Cardiac muscle cell (in vitro differentiated cells and primary cell): ENCODE results near the gene RASAL2. TPM values are rescaled to one million over a fixed set of nuclear protein-coding genes. Genes with fewer than 3 reads are reported as not detected.

Experiments used
- DNase-seq, 2 donors: peaks; one replicate each; pipeline versions ENCODE4 v3.0.0 to v3.0.0-alpha.2; 2010 to 2017; ENCODE audit warnings: low read depth in 1 of 2, low spot score in 1 of 2
- H3K27ac ChIP-seq: fragments of 200-600 bp; sonication (generic); 2 replicates; pipeline ENCODE4 v1.5.1; 2016
- H3K27me3 ChIP-seq: fragments of 200-600 bp; sonication (generic); 2 replicates; pipeline ENCODE4 v1.6.0; 2016; ENCODE audit warnings: control low read depth
- H3K36me3 ChIP-seq: fragments of 200-600 bp; sonication (generic); 2 replicates; pipeline ENCODE4 v1.5.1; 2016; ENCODE audit warnings: control low read depth
- H3K4me1 ChIP-seq: fragments of 200-600 bp; sonication (generic); 2 replicates; pipeline ENCODE4 v1.8.1; 2017; ENCODE audit warnings: low read depth, mild to moderate bottlenecking, mixed run types
- H3K4me3 ChIP-seq: fragments of 200-600 bp; sonication (generic); 2 replicates; pipeline ENCODE4 v1.5.1; 2016; ENCODE audit warnings: mild to moderate bottlenecking
- H3K9me3 ChIP-seq: fragments of 200-600 bp; sonication (generic); 2 replicates; pipeline ENCODE4 v1.5.1; 2017; ENCODE audit warnings: low read depth, mild to moderate bottlenecking, control low read depth
- CTCF ChIP-seq: IDR thresholded peaks from 2 replicates; pipeline ENCODE4 v1.5.1; 2012; ENCODE audit warnings: low read depth, mild to moderate bottlenecking, low read length
- polyA plus RNA-seq: library from polyadenylated mRNA; unstranded; fragments of >200 nt; fragmentation: Nextera tagmentation; extraction: Ambion mirVana; gene quantifications from 2 replicates; pipeline ENCODE4 v1.2.1, GENCODE V29; 2016
- total RNA-seq: library from RNA; depleted of rRNA; stranded (reverse); fragments of >200 nt; gene quantifications from 2 replicates; pipeline ENCODE4 v1.2.3, GENCODE V29; 2016

RASAL2 gene
- total and polyA plus RNA-seq, 2 experiments from 2014 or later: 11.2 to 35.3 TPM

GRCh38 chr1:178450871-178451270, 357.0 kb downstream of the RASAL2 start:
- Histone ChIP-seq H3K9me3 (no peaks in the 10 kb centered on the region), H3K27ac (no peak overlapping the region), H3K4me3 (no peak overlapping the region), H3K27me3 (no peaks in the 10 kb centered on the region), H3K36me3 (no peaks in the 10 kb centered on the region), H3K4me1 (no peaks in the 10 kb centered on the region)
- no peak for TF ChIP-seq CTCF
- DNase-seq: no peak

- TF ChIP-seq CTCF: no peak
- no peaks in the 10 kb centered on the region for H3K9me3 ChIP-seq
- H3K4me1 ChIP-seq: no peaks in the 10 kb centered on the region
- H3K27ac ChIP-seq: no peak overlapping the region
- no peak overlapping the region for H3K4me3 ChIP-seq
- DNase-seq: peak in 1 of 2 donors; percentile 46
- H3K27me3 ChIP-seq: no peaks in the 10 kb centered on the region
- no peaks in the 10 kb centered on the region for H3K36me3 ChIP-seq
Observed at GRCh38 chr1:178451529-178451928, 357.6 kb downstream of the RASAL2 start.

- Histone ChIP-seq H3K36me3 (peaks cover 3% of the 10 kb centered on the region), H3K27me3 (no peaks in the 10 kb centered on the region), H3K9me3 (no peaks in the 10 kb centered on the region), H3K4me1 (no peaks in the 10 kb centered on the region), H3K4me3 (no peak overlapping the region), H3K27ac (no peak overlapping the region)
- TF ChIP-seq CTCF: no peak
- no peak for DNase-seq
Observed at GRCh38 chr1:178452013-178452412, 358.1 kb downstream of the RASAL2 start.

GRCh38 chr1:178456472-178456871, 362.6 kb downstream of the RASAL2 start:
- DNase-seq: no peak

GRCh38 chr1:178457651-178458050, 363.7 kb downstream of the RASAL2 start:
- no peaks in the 10 kb centered on the region for H3K27me3 ChIP-seq
- H3K9me3 ChIP-seq: no peaks in the 10 kb centered on the region
- peaks cover 8% of the 10 kb centered on the region for H3K36me3 ChIP-seq
- DNase-seq: no peak
- no peaks in the 10 kb centered on the region for H3K4me1 ChIP-seq
- H3K27ac ChIP-seq: no peak overlapping the region
- TF ChIP-seq CTCF: no peak
- H3K4me3 ChIP-seq: no peak overlapping the region

More at GRCh38 chr1:178456472-178456871, 362.6 kb downstream of the RASAL2 start:
- no peak overlapping the region for H3K27ac ChIP-seq
- H3K4me1 ChIP-seq: no peaks in the 10 kb centered on the region
- no peak for TF ChIP-seq CTCF
- H3K27me3 ChIP-seq: no peaks in the 10 kb centered on the region
- H3K9me3 ChIP-seq: no peaks in the 10 kb centered on the region
- H3K36me3 ChIP-seq: peaks cover 8% of the 10 kb centered on the region
- H3K4me3 ChIP-seq: no peak overlapping the region

- H3K27ac ChIP-seq: no peak overlapping the region
- H3K9me3 ChIP-seq: no peaks in the 10 kb centered on the region
- peaks cover 8% of the 10 kb centered on the region for H3K36me3 ChIP-seq
- TF ChIP-seq CTCF: no peak
- H3K27me3 ChIP-seq: no peaks in the 10 kb centered on the region
- H3K4me3 ChIP-seq: no peak overlapping the region
- no peaks in the 10 kb centered on the region for H3K4me1 ChIP-seq
- DNase-seq: no peak
Observed at GRCh38 chr1:178458203-178458602, 364.3 kb downstream of the RASAL2 start.
